Lower leg skin (tissue), 3 donors: ENCODE data around the gene CLEC16A.

Experiments
- POLR2A ChIP-seq, 2 donors: fragments of 450-650 bp; IDR thresholded peaks; one replicate each; pipeline ENCODE4 v1.6.1; 2016 to 2017; ENCODE audit warnings: antibody characterized with exemption in 2 of 2, mild to moderate bottlenecking in 1 of 2, moderate library complexity in 1 of 2
- TF ChIP-seq, protein P1 (sequence below), 3 donors: fragments of 450-650 bp; IDR thresholded peaks; one replicate each; pipeline ENCODE4 v1.5.1; 2016; ENCODE audit warnings: antibody characterized with exemption in 3 of 3, mild to moderate bottlenecking in 3 of 3, moderate library complexity in 2 of 3

DNA sequence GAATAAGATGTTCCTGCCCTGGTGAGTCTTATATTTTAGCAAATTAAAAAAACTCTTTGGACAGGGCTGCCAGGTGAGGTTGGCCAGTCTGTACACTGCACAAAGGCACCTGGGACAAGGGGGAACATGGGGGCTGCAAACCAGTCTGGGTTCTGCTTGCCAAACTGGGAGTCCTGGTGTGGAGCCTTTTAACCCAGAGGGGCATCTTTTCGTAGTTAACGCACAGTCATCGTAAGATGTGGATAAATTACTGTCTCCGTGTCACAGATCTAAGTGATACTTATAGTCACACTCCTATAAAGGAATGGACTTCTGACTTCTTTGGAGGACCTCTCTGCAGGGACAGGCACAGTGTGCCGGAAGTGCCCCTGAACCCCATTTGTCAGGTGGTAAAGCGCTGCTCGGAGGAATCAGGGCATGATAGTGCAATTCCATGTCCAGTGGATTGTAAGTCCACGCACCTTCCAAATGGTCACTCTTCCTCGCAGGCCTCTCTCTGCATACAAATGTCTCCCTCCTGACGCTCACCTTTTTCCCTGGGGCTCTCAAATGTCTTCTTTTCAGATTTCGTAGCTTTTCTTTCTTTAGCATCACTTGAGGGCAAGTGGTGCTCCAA, 16.8 kb upstream of the CLEC16A start:
- TF ChIP-seq, protein P1, sequence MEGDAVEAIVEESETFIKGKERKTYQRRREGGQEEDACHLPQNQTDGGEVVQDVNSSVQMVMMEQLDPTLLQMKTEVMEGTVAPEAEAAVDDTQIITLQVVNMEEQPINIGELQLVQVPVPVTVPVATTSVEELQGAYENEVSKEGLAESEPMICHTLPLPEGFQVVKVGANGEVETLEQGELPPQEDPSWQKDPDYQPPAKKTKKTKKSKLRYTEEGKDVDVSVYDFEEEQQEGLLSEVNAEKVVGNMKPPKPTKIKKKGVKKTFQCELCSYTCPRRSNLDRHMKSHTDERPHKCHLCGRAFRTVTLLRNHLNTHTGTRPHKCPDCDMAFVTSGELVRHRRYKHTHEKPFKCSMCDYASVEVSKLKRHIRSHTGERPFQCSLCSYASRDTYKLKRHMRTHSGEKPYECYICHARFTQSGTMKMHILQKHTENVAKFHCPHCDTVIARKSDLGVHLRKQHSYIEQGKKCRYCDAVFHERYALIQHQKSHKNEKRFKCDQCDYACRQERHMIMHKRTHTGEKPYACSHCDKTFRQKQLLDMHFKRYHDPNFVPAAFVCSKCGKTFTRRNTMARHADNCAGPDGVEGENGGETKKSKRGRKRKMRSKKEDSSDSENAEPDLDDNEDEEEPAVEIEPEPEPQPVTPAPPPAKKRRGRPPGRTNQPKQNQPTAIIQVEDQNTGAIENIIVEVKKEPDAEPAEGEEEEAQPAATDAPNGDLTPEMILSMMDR (IDR thresholded peaks at IDR 0.05), result no peak
- no peak for TF ChIP-seq POLR2A (IDR thresholded peaks at IDR 0.05)
